Stimulated activated CD4-positive, alpha-beta T cell treated with anti-CD3 and anti-CD28 coated beads, Interleukin-2, amount 100 ng/mL, for 48 hours (primary cell): ENCODE results near the gene TAS2R1.

ENCODE experiments used
- DNase-seq, 2 donors: peaks; one replicate each; pipeline ENCODE4 v3.0.0-alpha.2; 2020

The TAS2R1 gene

DNA sequence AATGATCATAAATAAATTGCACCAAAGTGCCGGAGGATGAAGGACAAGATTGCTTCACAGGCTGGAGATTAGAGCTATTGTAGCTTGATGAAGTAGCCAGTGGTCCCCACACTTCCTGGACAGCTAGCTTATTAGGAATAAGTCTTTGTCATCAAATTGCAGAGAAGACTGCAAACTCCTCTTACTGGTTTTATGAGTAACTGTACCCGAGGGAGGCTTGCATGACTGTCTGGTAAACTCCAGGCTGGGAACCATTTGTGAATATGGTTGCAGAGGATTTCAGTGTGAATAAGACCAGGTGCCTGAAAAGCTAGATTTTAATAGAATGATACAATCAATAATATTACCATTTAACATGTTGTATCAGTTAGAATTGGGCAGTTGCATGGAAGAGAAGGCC, 47.7 kb downstream of the TAS2R1 start:
- no peak for DNase-seq
